ENCODE data around the gene SH3PXD2A.
A peak's percentile ranks its signal among the peaks of the same experiment; 100 is the strongest.

Gene SH3PXD2A

DNA sequence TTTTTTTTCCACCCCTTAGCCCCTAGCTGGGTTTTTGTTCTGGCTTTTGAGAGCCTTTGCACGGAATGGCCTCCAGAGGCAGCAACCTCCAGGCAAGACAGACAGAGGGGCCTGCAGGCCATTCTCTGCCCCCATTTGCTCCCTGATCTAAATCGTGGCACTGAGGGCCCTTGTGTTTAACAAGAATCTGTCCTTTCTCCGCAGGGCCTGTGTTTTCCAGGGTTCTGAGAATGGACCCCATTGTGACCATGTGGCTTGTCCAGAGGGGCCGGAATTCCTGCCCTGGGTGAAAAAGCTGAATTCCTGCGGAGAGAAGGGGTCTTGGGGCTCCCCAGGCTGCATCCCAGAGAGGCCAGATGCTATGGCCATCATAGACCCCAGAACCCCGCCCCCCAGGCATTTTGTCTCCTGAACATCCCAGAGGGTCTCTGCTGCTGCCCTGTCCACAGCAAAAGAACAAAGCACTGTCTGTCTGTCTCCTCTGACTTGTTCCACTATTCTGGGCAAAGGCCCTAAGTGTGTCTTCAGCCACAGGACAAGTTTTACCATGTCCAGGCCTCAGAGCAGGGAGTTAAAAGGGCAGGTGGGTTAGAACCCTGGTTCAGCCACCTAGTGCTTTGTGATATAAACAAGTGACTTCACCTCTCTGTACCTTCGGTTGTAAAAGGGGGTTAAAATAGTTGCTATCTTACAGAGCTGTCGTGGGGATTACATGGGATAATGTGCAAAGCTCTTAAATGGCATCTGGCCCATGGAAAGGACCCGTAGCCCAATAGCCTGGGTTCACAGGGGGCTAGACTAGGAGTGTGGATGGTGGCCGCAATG is 155.6 kb downstream of the SH3PXD2A start:
- peak; percentile 26 for TF ChIP-seq CTCF (IDR thresholded peaks at IDR 0.05; ENCODE audit: low read depth, low read length)
- no peak for DNase-seq (ENCODE audit: low read depth in 2 of 2)
- H3K4me3 ChIP-seq (replicated peaks in 1 of 2; ENCODE audit: low read depth in 2 of 2, low read length in 2 of 2): no peak overlapping the region

GRCh38 chr10:103698266-103698665 is 157.1 kb downstream of the SH3PXD2A start:
- no peak for TF ChIP-seq CTCF (IDR thresholded peaks at IDR 0.05; ENCODE audit: low read depth, low read length)
- no peak overlapping the region for H3K4me3 ChIP-seq (replicated peaks in 1 of 2; ENCODE audit: low read depth in 2 of 2, low read length in 2 of 2)
- no peak for DNase-seq (ENCODE audit: low read depth in 2 of 2)

DNA sequence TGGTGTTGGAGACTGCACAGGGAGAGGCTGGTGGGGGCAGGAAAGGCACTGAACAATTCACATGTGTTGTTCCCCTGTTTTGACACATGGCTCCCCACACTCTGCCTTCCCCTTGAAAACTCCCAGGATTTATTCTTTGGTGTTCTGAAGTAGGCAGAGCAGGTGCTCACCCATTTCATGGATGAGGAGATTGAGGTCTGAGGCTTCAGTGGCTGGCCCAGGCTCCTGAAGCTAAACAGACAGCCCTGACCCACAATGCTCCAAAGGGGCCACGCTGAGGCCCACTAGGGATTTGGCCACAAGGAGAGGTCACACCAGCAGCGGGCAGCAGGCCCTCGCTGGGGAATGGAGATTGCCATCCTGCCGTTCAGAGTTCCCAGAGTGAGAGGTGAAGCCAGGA is 157.6 kb downstream of the SH3PXD2A start:
- no peak overlapping the region for H3K4me3 ChIP-seq (replicated peaks in 1 of 2; ENCODE audit: low read depth in 2 of 2, low read length in 2 of 2)
- DNase-seq (ENCODE audit: low read depth in 2 of 2): no peak
- TF ChIP-seq CTCF (IDR thresholded peaks at IDR 0.05; ENCODE audit: low read depth, low read length): no peak

GRCh38 chr10:103696411-103697145 is 158.8 kb downstream of the SH3PXD2A start:
- DNase-seq (ENCODE audit: low read depth in 2 of 2): peak; percentile 88 to 98
- peak; percentile 62 for TF ChIP-seq CTCF (IDR thresholded peaks at IDR 0.05; ENCODE audit: low read depth, low read length)
- H3K4me3 ChIP-seq (replicated peaks in 1 of 2; ENCODE audit: low read depth in 2 of 2, low read length in 2 of 2): peak overlapping the region in 1 of 2 donors; percentile 5

GRCh38 chr10:103696094-103696410 is 159.3 kb downstream of the SH3PXD2A start:
- no peak for DNase-seq (ENCODE audit: low read depth in 2 of 2)
- H3K4me3 ChIP-seq (replicated peaks in 1 of 2; ENCODE audit: low read depth in 2 of 2, low read length in 2 of 2): no peak overlapping the region
- no peak for TF ChIP-seq CTCF (IDR thresholded peaks at IDR 0.05; ENCODE audit: low read depth, low read length)

- no peak overlapping the region for H3K4me3 ChIP-seq (replicated peaks in 1 of 2; ENCODE audit: low read depth in 2 of 2, low read length in 2 of 2)
- DNase-seq (ENCODE audit: low read depth in 2 of 2): peak; percentile 83 to 94
- TF ChIP-seq CTCF (IDR thresholded peaks at IDR 0.05; ENCODE audit: low read depth, low read length): no peak
These were observed 159.8 kb downstream of the SH3PXD2A start for GRCh38 chr10:103695584-103696005.

Measured in cardiac fibroblast (primary cell).